Activated effector memory CD4-positive, alpha-beta T cell treated with Interleukin-2 at 50 U/mL for 16 hours (primary cell): ENCODE results near the gene GAREM1.
"Not testable (repeated sequence)": the region's sequence is repeated elsewhere in the genome, so short reads cannot be mapped to it uniquely, and the experiment has no call there.

Experiments used
- DNase-seq: peaks from one replicate; pipeline ENCODE4 v3.0.0-alpha.2; 2020

The GAREM1 gene

GRCh38 chr18:32470714-32471633 lies at the start of gene GAREM1:
GAREM1 (minus strand) TSS chr18:32470882; CDS start chr18:32470428, 454 bp downstream.
- DNase-seq = peak; percentile 64

DNA sequence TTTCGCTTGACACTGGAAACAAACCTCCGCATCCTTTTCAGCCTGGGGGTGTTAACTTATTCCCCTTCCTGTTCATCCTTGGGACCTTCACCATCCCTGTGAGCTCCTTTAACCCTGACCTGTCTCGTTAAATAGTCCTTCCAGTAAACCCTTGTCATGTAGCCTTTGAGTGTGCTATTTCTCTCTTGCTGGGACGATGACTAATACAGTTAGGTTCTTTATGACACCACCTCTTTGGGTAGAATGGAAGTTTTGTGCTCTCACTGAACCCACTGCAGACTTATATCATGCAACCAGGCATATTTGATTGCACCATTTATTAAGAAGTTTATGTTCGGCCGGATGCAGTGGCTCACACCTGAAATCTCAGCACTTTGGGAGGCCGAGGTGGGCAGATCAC lies 40.5 kb upstream of the GAREM1 start:
- DNase-seq = no peak

DNA sequence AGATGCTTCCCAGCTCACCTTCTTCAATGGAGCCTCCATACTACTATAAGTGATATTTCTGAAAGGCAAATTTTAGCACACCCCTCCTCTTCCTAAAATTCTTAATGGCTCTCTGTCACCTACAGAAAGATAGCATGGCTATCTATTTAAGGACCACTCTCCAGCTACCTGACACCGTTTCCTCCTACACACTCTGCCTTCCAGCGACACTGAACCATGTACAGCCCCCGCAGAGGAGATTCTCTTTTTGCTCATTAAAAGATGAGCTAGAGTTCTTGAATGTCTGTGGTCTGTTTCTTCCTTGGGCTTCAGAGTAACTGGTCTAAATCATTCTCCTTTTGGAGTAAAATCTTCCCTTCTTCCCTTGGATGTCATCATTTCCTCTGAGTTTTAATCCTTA lies 38.4 kb upstream of the GAREM1 start:
- no peak for DNase-seq

- no peak for DNase-seq
Measured at GRCh38 chr18:32507093-32507492, 36.4 kb upstream of the GAREM1 start.

DNA sequence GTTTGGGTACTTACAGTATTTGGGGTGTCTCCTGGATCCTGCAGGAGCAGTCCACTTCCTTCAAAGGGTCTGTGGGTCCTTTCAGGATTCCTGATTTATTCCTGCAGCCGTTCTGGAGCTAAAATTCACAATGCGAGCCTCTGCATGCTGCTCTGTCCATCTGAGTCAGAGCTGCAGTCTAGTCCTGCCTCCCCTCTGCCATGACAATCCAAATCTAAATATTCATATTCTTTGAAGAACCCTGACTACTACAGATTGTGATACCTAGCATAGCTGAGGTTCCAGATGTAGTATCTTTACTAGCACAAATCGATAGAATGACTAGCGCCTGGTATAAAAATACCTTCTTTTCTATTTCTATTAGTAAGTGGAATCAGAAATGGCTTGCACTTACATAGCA lies 31.3 kb upstream of the GAREM1 start:
- DNase-seq = no peak

DNA sequence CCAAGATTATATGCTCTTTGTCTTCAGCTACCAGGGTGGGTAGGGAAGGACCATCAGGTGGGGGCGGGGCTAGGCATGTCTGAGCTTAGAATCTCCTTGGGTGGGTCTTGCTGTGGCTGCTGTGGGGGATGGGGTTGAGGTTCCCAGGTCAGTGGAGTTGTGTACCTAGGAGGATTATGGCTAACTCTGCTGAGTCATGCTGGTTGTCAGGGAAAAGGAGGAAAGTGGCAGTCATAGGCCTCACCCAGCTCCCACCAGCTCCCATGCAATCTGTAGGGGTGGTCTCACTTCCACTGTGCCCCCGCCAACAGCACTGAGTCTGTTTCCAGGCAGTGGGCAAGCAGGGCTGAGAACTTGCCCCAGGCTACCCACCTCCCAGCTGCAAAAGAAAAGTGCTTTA lies 30.6 kb upstream of the GAREM1 start:
- DNase-seq = not testable (repeated sequence)

- DNase-seq = no peak
Measured at GRCh38 chr18:32483002-32483401, 12.3 kb upstream of the GAREM1 start.

DNA sequence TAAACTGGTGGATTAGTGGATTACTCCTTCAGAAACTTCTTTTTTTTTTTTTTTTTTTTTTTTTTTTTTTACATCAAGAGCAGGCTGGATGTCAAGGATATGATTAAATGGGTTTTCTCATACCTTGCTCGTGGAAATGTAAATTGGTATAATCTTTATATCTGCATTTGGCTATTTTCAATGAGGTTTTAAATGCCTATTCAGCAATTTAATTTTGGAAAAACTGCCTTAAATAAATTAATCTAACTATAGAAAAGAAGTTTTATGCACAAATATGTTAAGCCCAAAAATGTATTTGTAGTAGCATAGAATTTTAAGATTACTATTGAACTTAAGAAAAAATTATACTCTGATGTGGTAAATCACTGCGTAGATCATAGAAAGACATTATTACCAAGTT lies 11.4 kb upstream of the GAREM1 start:
- DNase-seq = no peak

DNA sequence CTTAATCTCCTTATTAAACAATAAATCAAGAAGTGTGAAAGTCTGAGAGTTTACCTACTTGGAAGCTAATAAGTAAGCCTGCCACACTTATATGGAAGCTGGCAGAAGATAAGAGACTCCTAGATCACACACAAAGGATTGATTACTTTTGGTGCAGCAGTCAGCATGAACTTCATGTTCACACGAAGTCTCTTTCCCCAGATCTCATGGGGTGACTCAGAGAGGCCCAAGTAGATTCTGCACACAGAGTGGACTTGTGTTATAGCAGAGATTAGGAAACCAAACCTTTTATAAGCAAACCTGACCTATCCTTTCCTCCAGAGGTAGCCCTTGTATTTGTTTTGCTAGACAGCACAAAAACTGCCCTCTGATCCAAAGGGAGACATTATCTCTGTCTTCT lies 9.9 kb upstream of the GAREM1 start:
- DNase-seq = no peak

GRCh38 chr18:32478807-32479206 lies 8.1 kb upstream of the GAREM1 start:
- no peak for DNase-seq

- DNase-seq = no peak
Measured at GRCh38 chr18:32478317-32478716, 7.6 kb upstream of the GAREM1 start.

DNA sequence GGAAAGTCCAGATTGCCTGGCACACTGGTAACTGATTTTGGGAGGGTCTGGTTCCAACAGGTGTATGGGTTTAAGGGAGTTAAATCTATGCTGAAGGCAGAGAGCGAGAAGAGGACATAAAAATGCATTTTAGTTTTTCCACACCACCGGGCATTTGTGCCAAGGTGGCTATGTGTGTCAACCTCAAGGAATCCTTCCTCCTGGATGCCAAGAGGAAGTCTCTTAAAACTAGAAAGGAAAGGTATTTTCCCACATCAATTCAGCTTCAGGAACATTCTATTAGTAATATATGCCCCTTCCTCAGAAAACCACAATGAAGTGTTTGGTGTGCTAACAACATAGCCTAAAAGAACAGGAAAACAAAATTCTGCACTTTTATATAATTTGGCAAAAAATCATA lies 5.4 kb upstream of the GAREM1 start:
- no peak for DNase-seq

DNA sequence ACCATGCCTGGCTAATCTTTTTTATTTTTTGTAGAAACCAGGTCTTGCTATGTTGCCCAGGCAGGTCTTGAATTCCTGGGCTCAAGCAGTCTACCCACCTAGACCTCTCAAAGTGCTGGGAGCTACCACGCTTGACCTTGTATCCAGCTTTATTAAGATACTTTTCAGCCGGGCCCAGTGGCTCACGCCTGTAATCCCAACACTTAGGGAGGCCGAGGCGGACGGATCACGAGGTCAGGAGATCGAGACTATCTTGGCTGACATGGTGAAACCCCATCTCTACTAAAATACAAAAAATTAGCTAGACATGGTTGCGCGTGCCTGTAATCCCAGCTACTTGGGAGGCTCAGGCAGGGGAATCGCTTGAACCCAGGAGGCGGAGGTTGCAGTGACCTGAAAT lies 4.4 kb upstream of the GAREM1 start:
- not testable (repeated sequence) for DNase-seq

DNA sequence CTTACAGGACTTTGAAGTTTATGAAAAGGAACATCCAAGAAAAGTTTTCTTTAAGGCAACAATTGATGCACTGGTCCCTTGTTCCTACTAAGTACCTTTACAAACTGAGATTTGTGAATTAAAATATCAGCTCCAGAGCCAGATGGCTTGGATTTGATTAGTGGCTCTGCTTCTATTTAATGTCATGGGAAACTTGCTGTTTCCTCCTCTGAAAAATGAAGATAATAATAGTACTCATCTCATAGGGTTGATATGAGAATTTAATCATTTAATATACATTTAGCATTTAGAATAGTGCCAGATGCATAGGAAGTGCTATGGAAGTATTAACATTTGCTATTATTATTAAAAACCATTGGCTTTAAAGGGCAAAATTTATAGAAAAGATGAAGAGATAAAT lies 2.6 kb upstream of the GAREM1 start:
- DNase-seq = no peak

DNA sequence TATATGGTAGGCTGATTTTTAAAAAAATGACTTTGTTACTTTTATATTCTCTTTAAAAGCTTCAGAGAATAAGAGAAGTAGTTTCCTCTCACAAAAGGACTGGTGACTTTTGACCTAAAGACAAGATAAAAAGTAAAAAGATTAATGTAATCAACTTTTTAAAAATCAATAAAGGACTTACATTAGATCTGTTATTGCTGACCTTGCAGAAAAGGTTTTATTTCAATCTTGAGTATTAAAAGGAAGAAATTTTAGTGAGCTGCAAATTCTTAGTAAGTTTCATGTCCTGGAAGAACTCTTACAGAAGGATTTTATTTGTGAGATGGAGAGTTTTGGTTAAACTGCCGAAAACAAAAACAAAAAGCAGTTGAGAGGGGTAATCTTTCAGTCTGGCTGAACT lies 2.2 kb upstream of the GAREM1 start:
- DNase-seq = no peak

DNA sequence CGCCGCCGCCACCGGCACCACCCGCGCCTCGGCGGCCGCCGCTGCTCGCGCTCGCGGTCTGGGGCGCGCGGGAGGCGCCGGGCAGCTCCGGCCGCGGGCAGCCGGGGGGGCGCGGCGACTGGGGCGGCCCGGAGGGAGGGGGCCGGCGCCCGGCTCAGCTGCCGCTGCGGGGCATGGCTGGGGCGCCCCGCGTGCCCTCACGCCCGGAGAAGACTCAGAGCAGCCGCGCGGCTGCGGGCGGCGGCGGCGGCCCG lies 295 bp downstream of the GAREM1 start:
- no peak for DNase-seq

- no peak for DNase-seq
Measured at GRCh38 chr18:32469691-32470459, 807 bp downstream of the GAREM1 start.

DNA sequence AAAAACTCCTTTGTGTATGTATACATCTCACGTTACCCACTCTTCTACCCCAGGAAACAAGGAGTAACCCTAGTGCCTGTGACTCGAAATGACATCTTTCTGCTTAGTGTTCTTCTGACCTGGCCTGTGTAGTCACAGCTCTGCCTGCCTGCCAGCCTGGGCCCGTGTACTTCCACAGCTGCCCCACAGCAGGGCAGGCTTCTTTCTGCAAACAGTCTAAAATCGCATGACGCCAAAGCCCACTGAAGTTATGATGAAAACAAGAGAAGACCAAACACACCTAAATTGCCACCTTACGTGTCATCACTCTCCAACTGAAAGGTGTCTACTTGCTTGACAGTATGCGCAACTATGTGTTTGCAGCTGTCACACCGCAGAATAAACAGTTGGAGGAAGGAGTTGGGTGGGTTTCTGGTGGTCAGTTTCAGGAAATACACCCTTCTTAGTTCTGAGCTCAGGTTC lies 1.5 kb downstream of the GAREM1 start:
- DNase-seq = no peak

DNA sequence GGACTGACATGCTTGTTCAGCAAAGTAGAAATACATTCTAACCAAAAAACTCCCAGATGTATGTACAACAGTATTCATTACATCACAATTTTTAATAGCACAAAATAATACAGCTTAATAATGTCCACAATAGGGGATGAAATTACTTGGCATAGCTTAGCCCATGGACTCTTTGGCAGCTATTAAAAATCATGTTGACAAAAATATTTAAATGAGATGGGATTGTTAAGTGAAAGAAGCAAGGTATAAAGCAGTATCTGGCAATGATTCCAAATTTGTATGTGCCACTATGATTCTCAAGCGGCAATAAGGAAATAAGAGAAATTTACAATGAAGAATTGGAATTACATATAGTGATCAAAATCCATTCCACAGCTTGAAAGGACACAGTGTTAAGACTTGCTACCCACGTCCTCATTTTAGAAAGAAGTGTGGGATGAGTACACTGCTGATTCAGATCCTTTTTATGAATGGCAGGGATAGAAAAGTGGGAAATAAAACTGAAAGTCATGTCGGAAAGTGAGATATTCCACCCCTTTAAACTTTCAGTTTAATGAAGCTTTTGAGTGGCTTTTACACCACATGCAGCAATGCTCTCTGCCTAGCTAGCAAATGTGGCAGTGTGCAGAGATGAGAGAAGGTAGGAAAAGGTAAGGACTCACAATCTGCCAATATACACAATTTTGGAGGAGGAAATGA lies 2.4 kb downstream of the GAREM1 start:
- DNase-seq = no peak

DNA sequence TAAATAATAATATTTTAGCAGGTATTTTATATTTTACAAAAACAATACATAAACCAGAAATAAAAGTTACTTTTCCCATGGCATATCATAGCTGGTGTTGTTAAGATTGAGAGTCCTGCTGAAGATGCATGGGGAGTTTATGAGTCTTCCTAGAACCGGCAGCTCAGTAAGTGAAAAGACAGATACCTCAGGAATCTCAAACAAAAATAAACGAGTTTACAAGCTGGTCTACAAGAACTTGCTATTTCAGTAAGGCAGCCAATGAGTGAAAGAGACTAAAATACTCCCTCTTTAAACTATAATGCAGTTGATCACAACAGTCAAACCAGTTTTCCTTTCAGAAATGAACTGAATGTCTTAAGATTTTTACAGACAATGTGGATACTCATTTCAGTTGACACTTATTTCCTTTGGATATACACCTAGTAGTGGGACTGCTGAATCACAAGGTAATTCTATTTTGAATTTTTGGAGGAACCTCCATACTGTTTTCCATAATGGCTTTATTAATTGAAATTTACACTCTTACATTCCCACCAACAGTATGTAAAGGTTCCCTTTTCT lies 8.9 kb downstream of the GAREM1 start:
- no peak for DNase-seq

DNA sequence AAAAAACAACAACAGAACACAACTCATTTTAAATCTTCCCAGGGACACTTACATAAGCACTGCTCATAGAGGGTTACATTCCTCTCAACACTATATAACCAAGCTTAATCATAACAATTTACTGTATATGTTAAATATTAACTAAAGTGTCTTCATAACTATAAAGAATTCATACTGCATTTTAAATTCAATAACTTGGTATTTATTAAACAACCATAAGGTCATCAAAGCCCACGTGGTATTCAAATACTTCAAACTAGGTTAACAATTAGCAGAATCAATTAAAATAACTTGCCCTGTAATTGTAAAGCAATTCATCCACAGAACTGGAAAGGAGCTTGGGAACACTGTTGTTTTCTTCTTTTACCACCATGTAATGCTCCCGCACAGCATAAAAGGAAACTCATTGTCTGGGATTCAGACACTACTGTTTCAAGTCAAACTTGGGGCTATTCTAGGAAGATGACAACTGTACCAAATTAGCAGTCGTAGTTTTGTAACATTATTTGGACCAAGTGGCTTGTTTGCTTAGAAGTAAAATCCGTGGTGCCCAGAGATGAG lies 10.4 kb downstream of the GAREM1 start:
- no peak for DNase-seq

DNA sequence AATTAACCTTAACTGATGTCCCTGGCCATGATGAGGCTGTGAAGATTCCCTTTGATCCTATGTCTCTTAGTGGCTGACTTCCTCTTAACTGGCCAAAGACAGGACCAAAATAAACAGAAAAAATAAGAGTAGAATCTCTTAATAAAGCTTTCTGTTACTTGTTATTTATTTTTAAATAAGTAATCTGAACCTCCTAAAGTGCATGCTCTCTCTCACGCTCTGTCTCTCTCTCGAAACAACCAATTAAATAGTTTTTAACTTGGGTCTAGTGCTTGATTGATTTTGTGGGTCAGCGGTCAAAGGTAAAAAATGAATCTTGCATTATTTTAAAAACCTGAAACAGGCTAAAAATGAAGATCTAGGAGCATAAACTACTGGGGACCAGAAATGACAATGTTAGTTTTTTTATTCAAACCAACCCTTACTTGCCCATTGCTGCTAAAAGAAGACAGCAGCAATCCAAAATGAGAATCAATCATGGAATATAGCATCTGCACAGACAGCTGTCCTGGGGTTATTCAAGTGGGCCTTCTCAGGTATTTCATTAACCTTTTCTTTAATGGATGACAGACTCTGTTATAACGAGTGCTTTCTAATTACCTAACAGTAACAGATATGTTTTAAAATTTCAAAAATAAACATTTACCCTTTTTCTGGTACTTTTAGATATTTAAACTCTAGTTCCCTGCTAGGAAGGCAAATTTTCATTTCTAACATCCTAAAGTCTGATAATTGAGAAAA lies 11.2 kb downstream of the GAREM1 start:
- DNase-seq = no peak
